Smooth muscle cell (in vitro differentiated cells): ENCODE data around the gene SERPIND1. TPM values are rescaled to one million over a fixed set of nuclear protein-coding genes. Genes with fewer than 3 reads are reported as not detected.
"Not testable (repeated sequence)": the region's sequence is repeated elsewhere in the genome, so short reads cannot be mapped to it uniquely, and the experiment has no call there.

ENCODE experiments used
- DNase-seq: peaks from one replicate; lab custom pipeline; 2025; ENCODE audit not compliant: unreplicated experiment; lab: John Stamatoyannopoulos, UW
- H2AFZ ChIP-seq: fragments of 200-600 bp; sonication (generic); 2 replicates; pipeline ENCODE4 v1.6.0; 2016; ENCODE audit warnings: antibody characterized with exemption, low read depth, mild to moderate bottlenecking
- H3F3A ChIP-seq: fragments of 200-600 bp; sonication (generic); 2 replicates; pipeline ENCODE4 v1.6.0; 2017; ENCODE audit warnings: antibody characterized with exemption, low read depth
- H3K27ac ChIP-seq: fragments of 200-600 bp; sonication (generic); 2 replicates; pipeline ENCODE4 v1.5.1; 2016; ENCODE audit warnings: low read depth, mild to moderate bottlenecking
- H3K27me3 ChIP-seq: fragments of 200-600 bp; sonication (generic); 2 replicates; pipeline ENCODE4 v1.6.1; 2016; ENCODE audit warnings: low read depth, mild to moderate bottlenecking
- H3K36me3 ChIP-seq: fragments of 200-600 bp; sonication (generic); 2 replicates; pipeline ENCODE4 v1.5.1; 2016; ENCODE audit warnings: low read depth
- H3K4me1 ChIP-seq: fragments of 200-600 bp; sonication (generic); 2 replicates; pipeline ENCODE4 v1.5.1; 2016; ENCODE audit warnings: low read depth
- H3K4me2 ChIP-seq: fragments of 200-600 bp; sonication (generic); 2 replicates; pipeline ENCODE4 v1.6.0; 2016; ENCODE audit warnings: mild to moderate bottlenecking
- H3K4me3 ChIP-seq: fragments of 200-600 bp; sonication (generic); 2 replicates; pipeline ENCODE4 v1.5.1; 2016; ENCODE audit warnings: mild to moderate bottlenecking
- H3K79me2 ChIP-seq: fragments of 200-600 bp; sonication (generic); 2 replicates; pipeline ENCODE4 v1.6.0; 2016; ENCODE audit warnings: low read depth, mild to moderate bottlenecking
- H3K9ac ChIP-seq: fragments of 200-600 bp; sonication (generic); 2 replicates; pipeline ENCODE4 v1.6.0; 2016; ENCODE audit warnings: low read depth
- H3K9me3 ChIP-seq: fragments of 200-600 bp; sonication (generic); replicated peaks from 2 replicates; pipeline ENCODE4 v1.5.1; 2016; ENCODE audit warnings: low read depth
- H4K20me1 ChIP-seq: fragments of 200-600 bp; sonication (generic); 2 replicates; pipeline ENCODE4 v1.6.0; 2016; ENCODE audit warnings: low read depth
- WGBS: methylation state at CpG from one replicate; pipeline ENCODE4 v1.1.7; 2016; ENCODE audit warnings: low lambda C conversion rate; 5-methylcytosine and 5-hydroxymethylcytosine counted together
- polyA plus RNA-seq: library from polyadenylated mRNA; unstranded; fragments of >200 nt; fragmentation: Nextera tagmentation; extraction: Ambion mirVana; gene quantifications from 2 replicates; pipeline ENCODE4 v1.2.1, GENCODE V29; 2016
- total RNA-seq: library from RNA; depleted of rRNA; stranded (reverse); fragments of >200 nt; gene quantifications from 2 replicates; pipeline ENCODE4 v1.2.3, GENCODE V29; 2014
- TF ChIP-seq, protein P1 (sequence below): fragments of 200-600 bp; sonication (generic); IDR thresholded peaks from 2 replicates; pipeline ENCODE4 v1.5.1; 2017; ENCODE audit warnings: borderline replicate concordance, mild to moderate bottlenecking, antibody characterized with exemption; ENCODE audit not compliant: insufficient read depth, poor library complexity, severe bottlenecking

SERPIND1 gene
- total and polyA plus RNA-seq, 2 experiments from 2014 or later = 0.10 TPM; not detected in 1

- no peaks in the 10 kb centered on the region for H3F3A ChIP-seq
- 93% methylated on average over 29 of the region's 29 CpGs for WGBS
- H3K27ac ChIP-seq = no peak overlapping the region
- H4K20me1 ChIP-seq = no peaks in the 10 kb centered on the region
- H3K4me2 ChIP-seq = no peak overlapping the region
- no peaks in the 10 kb centered on the region for H3K36me3 ChIP-seq
- H3K79me2 ChIP-seq = no peaks in the 10 kb centered on the region
- no peak overlapping the region for H2AFZ ChIP-seq
- no peaks in the 10 kb centered on the region for H3K9me3 ChIP-seq
- DNase-seq = no peak
- TF ChIP-seq, protein P1, sequence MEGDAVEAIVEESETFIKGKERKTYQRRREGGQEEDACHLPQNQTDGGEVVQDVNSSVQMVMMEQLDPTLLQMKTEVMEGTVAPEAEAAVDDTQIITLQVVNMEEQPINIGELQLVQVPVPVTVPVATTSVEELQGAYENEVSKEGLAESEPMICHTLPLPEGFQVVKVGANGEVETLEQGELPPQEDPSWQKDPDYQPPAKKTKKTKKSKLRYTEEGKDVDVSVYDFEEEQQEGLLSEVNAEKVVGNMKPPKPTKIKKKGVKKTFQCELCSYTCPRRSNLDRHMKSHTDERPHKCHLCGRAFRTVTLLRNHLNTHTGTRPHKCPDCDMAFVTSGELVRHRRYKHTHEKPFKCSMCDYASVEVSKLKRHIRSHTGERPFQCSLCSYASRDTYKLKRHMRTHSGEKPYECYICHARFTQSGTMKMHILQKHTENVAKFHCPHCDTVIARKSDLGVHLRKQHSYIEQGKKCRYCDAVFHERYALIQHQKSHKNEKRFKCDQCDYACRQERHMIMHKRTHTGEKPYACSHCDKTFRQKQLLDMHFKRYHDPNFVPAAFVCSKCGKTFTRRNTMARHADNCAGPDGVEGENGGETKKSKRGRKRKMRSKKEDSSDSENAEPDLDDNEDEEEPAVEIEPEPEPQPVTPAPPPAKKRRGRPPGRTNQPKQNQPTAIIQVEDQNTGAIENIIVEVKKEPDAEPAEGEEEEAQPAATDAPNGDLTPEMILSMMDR = no peak
- H3K4me3 ChIP-seq = no peak overlapping the region
- H3K9ac ChIP-seq = no peak overlapping the region
- H3K4me1 ChIP-seq = no peaks in the 10 kb centered on the region
- no peaks in the 10 kb centered on the region for H3K27me3 ChIP-seq
Observed at GRCh38 chr22:20727118-20728015, 46.5 kb upstream of the SERPIND1 start.

GRCh38 chr22:20728523-20729190 lies 45.3 kb upstream of the SERPIND1 start:
- H3K9ac ChIP-seq = no peak overlapping the region
- no peaks in the 10 kb centered on the region for H3K4me1 ChIP-seq
- no peak overlapping the region for H3K4me2 ChIP-seq
- no peak overlapping the region for H3K27ac ChIP-seq
- H3F3A ChIP-seq = no peaks in the 10 kb centered on the region
- 89% methylated on average over 10 of the region's 10 CpGs for WGBS
- H2AFZ ChIP-seq = no peak overlapping the region
- H3K27me3 ChIP-seq = no peaks in the 10 kb centered on the region
- no peak for DNase-seq
- H3K79me2 ChIP-seq = no peaks in the 10 kb centered on the region
- no peak overlapping the region for H3K4me3 ChIP-seq
- H3K9me3 ChIP-seq = no peaks in the 10 kb centered on the region
- TF ChIP-seq, protein P1 = no peak
- no peaks in the 10 kb centered on the region for H3K36me3 ChIP-seq
- H4K20me1 ChIP-seq = no peaks in the 10 kb centered on the region

DNA sequence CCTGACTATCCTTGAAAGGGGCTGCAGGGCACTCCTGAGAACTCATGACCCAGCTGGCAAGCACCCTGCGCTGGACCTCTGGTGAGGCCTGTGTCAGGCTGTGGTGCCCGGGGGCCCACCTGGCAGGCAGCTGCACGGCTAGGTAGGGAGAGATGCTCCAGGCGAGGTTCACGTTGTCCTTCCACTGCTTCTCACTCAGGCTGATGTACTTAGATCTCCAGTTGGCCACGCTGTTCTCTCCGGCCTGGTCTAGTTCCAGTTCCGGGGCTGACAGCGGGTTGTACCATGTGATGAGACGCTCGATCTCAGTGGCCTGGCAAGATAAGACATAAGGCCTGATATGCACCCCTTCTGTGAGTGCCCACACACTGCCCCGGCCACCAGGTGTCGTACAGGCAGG lies 44.7 kb upstream of the SERPIND1 start:
- Histone ChIP-seq H3K4me2 (no peak overlapping the region), H3K79me2 (no peaks in the 10 kb centered on the region), H4K20me1 (no peaks in the 10 kb centered on the region), H3K27ac (no peak overlapping the region), H3F3A (no peaks in the 10 kb centered on the region), H3K27me3 (no peaks in the 10 kb centered on the region), H2AFZ (no peak overlapping the region), H3K9me3 (no peaks in the 10 kb centered on the region), H3K9ac (no peak overlapping the region), H3K4me3 (no peak overlapping the region), H3K4me1 (no peaks in the 10 kb centered on the region), H3K36me3 (no peaks in the 10 kb centered on the region)
- TF ChIP-seq, protein P1 = no peak
- DNase-seq = no peak
- 97% methylated on average over 13 of the region's 13 CpGs for WGBS

DNA sequence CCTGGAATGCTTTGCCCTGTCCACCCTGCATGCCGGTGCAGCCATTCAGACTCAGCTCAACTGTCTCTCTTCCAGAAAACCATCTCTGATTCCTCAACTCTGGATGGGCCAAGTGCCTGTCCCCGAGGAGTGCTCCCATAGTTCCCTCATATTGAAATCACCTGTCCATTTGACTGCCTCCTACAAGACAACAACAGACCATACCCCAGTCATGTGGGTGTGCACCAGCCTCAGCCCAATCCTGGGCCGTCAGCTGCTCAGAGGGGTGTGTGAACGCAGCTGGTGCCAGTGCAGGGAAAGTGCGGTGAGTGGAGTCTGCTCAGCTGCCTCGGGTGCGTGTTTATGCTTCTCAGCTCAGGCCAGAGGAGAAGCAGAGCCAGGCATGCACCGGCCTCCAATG lies 41.5 kb upstream of the SERPIND1 start:
- not testable (repeated sequence) for H3K9ac ChIP-seq, H3K79me2 ChIP-seq, H3K27ac ChIP-seq, H3K4me1 ChIP-seq, H3F3A ChIP-seq, H3K27me3 ChIP-seq, H3K4me2 ChIP-seq, H3K9me3 ChIP-seq, H3K4me3 ChIP-seq, DNase-seq, H3K36me3 ChIP-seq, H4K20me1 ChIP-seq, H2AFZ ChIP-seq
- WGBS = 96% methylated on average over 4 of the region's 8 CpGs

DNA sequence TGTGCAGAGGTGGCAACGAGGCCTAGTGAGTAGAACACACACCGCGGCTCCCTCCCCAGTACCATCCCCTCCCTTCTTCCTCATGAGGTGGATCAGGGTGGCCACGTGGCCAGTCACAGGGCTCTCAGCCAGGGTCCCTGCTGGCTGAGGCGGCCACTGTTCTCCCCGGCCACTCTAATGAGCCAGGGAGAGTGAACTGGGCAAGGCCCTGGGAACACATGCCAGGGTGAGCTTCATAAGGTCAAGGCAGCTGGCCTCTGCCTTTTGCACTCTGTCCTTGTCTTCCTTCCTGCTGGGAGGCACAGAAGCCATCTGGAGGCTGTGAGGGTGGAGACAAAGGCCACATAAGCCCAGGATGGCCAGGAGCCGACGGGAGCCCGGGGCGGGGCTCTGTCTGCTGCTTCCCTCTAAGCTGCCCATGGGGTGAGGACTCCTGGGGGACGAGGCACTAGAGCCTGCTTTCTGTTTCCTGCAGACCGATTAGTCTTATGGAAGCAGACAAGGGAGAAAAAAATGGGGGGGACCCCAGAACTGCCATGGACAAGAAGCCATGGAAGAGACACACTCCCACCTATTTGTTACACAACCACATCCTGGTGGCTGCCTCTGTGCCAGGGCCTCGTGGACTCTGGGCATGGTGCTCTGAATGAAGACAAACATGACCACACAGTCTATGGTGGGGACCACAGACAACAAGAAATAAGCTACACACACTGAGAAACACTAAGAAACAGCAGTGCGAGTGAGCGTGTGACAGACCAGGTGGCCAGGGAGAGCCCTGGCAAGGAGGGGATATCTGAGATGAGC lies 38.4 kb upstream of the SERPIND1 start:
- not testable (repeated sequence) for H3K9me3 ChIP-seq, H3K27ac ChIP-seq, H3K4me2 ChIP-seq, H3F3A ChIP-seq, H3K4me3 ChIP-seq, H4K20me1 ChIP-seq, DNase-seq, H3K27me3 ChIP-seq, H3K79me2 ChIP-seq, H3K4me1 ChIP-seq, H3K36me3 ChIP-seq, H2AFZ ChIP-seq, H3K9ac ChIP-seq
- 94% methylated on average over 12 of the region's 15 CpGs for WGBS
